Neural cell (in vitro differentiated cells): ENCODE measurements around the gene PREX1. TPM values are rescaled to one million over a fixed set of nuclear protein-coding genes. Genes with fewer than 3 reads are reported as not detected.

Experiments
- H2AFZ ChIP-seq: fragments of 200-600, 300-800 bp; sonication (generic), shearing (Covaris generic); 2 replicates; pipeline ENCODE4 v1.6.0; 2014; ENCODE audit warnings: low read depth, mild to moderate bottlenecking, antibody characterized with exemption, low read length, moderate library complexity
- H3F3A ChIP-seq: fragments of 200-600 bp; shearing (Covaris generic); 2 replicates; pipeline ENCODE4 v1.6.1; 2016; ENCODE audit warnings: mild to moderate bottlenecking, moderate library complexity, mixed read lengths, antibody characterized with exemption, low read length; ENCODE audit not compliant: insufficient read depth, poor library complexity, severe bottlenecking
- H3K27ac ChIP-seq: fragments of 200-600, 300-800 bp; sonication (generic), shearing (Covaris generic); 2 replicates; pipeline ENCODE4 v1.5.1; 2014; ENCODE audit warnings: mild to moderate bottlenecking, low read length, moderate library complexity
- H3K27me3 ChIP-seq: fragments of 300-800, 200-600 bp; sonication (generic), shearing (Covaris generic); 2 replicates; pipeline ENCODE4 v1.6.0; 2014; ENCODE audit warnings: mild to moderate bottlenecking, low read depth, low read length, moderate library complexity; ENCODE audit not compliant: insufficient read depth
- H3K36me3 ChIP-seq: fragments of 300-800, 200-600 bp; sonication (generic), shearing (Covaris generic); 2 replicates; pipeline ENCODE4 v1.5.1; 2014; ENCODE audit warnings: mild to moderate bottlenecking, antibody characterized with exemption, low read length, moderate library complexity; ENCODE audit not compliant: insufficient read depth
- H3K4me2 ChIP-seq: fragments of 300-800, 200-600 bp; sonication (generic), shearing (Covaris generic); 2 replicates; pipeline ENCODE4 v1.6.0; 2014; ENCODE audit warnings: mild to moderate bottlenecking, low read length
- H3K4me3 ChIP-seq: fragments of 300-800, 200-600 bp; sonication (generic), shearing (Covaris generic); 2 replicates; pipeline ENCODE4 v1.5.1; 2014; ENCODE audit warnings: mild to moderate bottlenecking, low read length, moderate library complexity
- H3K79me2 ChIP-seq: fragments of 200-600 bp; shearing (Covaris generic); replicated peaks from 2 replicates; pipeline ENCODE4 v1.6.0; 2014; ENCODE audit warnings: mild to moderate bottlenecking, low read length, moderate library complexity; ENCODE audit not compliant: insufficient read depth
- H3K9ac ChIP-seq: fragments of 300-800, 200-600 bp; sonication (generic), shearing (Covaris generic); 2 replicates; pipeline ENCODE4 v1.6.1; 2016; ENCODE audit warnings: mild to moderate bottlenecking, low read length, mixed read lengths
- H3K9me2 ChIP-seq: fragments of 200-600 bp; shearing (Covaris generic); 2 replicates; pipeline ENCODE4 v1.6.1; 2016; ENCODE audit warnings: mild to moderate bottlenecking, low read length, mixed read lengths; ENCODE audit not compliant: insufficient read depth
- H3K9me3 ChIP-seq: fragments of 200-600, 300-800 bp; sonication (generic), shearing (Covaris generic); 2 replicates; pipeline ENCODE4 v1.6.1; 2016; ENCODE audit warnings: mild to moderate bottlenecking, mixed run types, low read length, moderate library complexity, mixed read lengths
- H4K20me1 ChIP-seq: fragments of 200-600 bp; shearing (Covaris generic); 2 replicates; pipeline ENCODE4 v1.6.1; 2016; ENCODE audit warnings: mild to moderate bottlenecking, mixed run types; ENCODE audit not compliant: insufficient read depth
- MXI1 ChIP-seq: fragments of 450-650 bp; conservative IDR thresholded peaks from 2 replicates; pipeline ENCODE4 v1.6.1; 2014; ENCODE audit warnings: antibody characterized with exemption, mild to moderate bottlenecking; ENCODE audit not compliant: poor library complexity, severe bottlenecking
- RAD21 ChIP-seq: fragments of 450-650 bp; conservative IDR thresholded peaks from 2 replicates; pipeline ENCODE4 v1.6.1; 2014; ENCODE audit warnings: antibody characterized with exemption, mild to moderate bottlenecking, moderate library complexity
- polyA plus RNA-seq: library from polyadenylated mRNA; depleted of rRNA; stranded (reverse); fragments of >200 nt; gene quantifications from 2 replicates; pipeline ENCODE4 v1.2.3, GENCODE V29; 2014
- TF ChIP-seq, protein P1 (sequence below): fragments of 450-650 bp; IDR thresholded peaks from 2 replicates; pipeline ENCODE4 v1.5.1; 2014; ENCODE audit warnings: antibody characterized with exemption, mild to moderate bottlenecking, moderate library complexity; ENCODE audit not compliant: poor library complexity, severe bottlenecking
- TF ChIP-seq, protein P2 (sequence below): IDR thresholded peaks from 2 replicates; pipeline ENCODE4 v1.6.1; 2012; ENCODE audit warnings: borderline replicate concordance

The PREX1 gene
- polyA plus RNA-seq, 1 donor from 2014 or later = 0.06 TPM

DNA sequence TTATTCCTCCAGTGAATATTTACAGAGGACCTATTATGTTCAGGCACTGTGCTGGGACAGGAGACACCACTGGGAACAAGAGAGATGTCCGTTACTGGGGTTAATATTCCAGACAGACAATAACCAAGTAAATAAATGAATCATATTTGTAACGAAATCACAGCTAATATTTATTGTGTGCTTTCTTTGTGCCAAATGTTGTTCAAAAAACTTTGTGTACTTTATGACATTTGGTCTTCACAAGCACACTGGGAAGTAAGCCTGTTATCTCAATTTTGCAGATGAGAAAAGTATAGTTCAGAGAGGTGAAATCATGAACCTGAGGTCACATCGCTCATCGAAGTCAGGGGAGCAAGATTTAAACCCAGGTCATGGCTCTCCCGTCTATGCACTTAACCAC, 36.5 kb upstream of the PREX1 start:
- H2AFZ ChIP-seq = no peak overlapping the region
- no peak overlapping the region for H3K4me2 ChIP-seq
- no peak overlapping the region for H3K27ac ChIP-seq
- no peaks in the 10 kb centered on the region for H3K36me3 ChIP-seq
- no peaks in the 10 kb centered on the region for H4K20me1 ChIP-seq
- H3F3A ChIP-seq = no peaks in the 10 kb centered on the region
- no peaks in the 10 kb centered on the region for H3K9me2 ChIP-seq
- no peaks in the 10 kb centered on the region for H3K9me3 ChIP-seq
- H3K9ac ChIP-seq = no peak overlapping the region
- no peak overlapping the region for H3K4me3 ChIP-seq
- TF ChIP-seq RAD21 = no peak
- no peaks in the 10 kb centered on the region for H3K27me3 ChIP-seq
- H3K79me2 ChIP-seq = no peaks in the 10 kb centered on the region

DNA sequence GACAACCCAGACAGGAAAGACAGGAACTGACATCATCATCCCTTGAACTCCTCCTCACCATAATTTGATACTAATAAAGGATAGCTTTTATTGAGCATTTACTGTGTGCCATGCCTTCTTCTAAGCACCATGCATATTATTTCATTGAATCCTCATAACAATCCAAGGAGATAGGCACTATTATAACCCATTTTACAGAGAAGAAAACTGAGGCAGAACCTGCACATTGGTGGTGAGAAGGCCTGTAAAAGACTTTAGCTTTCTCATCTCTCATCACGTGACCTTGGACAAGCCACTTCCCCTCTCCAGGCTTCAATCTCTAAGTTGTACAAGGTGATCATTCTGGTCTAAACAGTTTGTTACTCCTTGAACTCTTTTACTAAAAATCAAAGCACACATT, 34.5 kb upstream of the PREX1 start:
- Histone ChIP-seq H3K79me2 (no peaks in the 10 kb centered on the region), H3K27me3 (no peaks in the 10 kb centered on the region), H3K4me3 (no peak overlapping the region), H4K20me1 (no peaks in the 10 kb centered on the region), H3K27ac (no peak overlapping the region), H3K4me2 (no peak overlapping the region), H3K9me2 (no peaks in the 10 kb centered on the region), H3K9me3 (no peaks in the 10 kb centered on the region), H3K9ac (no peak overlapping the region), H2AFZ (no peak overlapping the region), H3K36me3 (no peaks in the 10 kb centered on the region), H3F3A (no peaks in the 10 kb centered on the region)
- TF ChIP-seq RAD21 = no peak

DNA sequence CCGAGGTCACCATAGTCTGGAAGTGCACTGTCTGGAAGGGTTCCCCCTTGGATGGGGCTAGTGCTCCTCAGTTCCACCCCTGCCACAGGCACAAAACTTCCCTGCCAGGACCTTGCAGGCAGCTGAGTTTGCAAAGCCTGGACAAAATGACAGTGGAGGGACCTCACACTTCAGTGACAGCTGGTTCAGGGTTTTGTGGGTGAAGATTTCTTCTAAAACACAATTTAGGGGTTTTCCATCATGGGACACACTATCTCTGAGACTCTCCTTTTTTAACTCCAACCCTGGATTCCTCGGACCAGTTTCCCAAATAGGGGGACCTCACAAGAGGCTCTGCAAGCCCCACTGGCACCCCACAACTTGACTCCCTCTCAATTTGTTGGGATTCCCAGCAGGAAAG, 33.6 kb upstream of the PREX1 start:
- no peaks in the 10 kb centered on the region for H3K9me3 ChIP-seq
- no peak overlapping the region for H3K9ac ChIP-seq
- no peak overlapping the region for H3K27ac ChIP-seq
- no peaks in the 10 kb centered on the region for H3F3A ChIP-seq
- H3K27me3 ChIP-seq = no peaks in the 10 kb centered on the region
- H3K4me3 ChIP-seq = no peak overlapping the region
- no peaks in the 10 kb centered on the region for H3K9me2 ChIP-seq
- no peaks in the 10 kb centered on the region for H3K79me2 ChIP-seq
- H4K20me1 ChIP-seq = no peaks in the 10 kb centered on the region
- TF ChIP-seq MXI1 (no peak), RAD21 (no peak)
- TF ChIP-seq, protein P1, sequence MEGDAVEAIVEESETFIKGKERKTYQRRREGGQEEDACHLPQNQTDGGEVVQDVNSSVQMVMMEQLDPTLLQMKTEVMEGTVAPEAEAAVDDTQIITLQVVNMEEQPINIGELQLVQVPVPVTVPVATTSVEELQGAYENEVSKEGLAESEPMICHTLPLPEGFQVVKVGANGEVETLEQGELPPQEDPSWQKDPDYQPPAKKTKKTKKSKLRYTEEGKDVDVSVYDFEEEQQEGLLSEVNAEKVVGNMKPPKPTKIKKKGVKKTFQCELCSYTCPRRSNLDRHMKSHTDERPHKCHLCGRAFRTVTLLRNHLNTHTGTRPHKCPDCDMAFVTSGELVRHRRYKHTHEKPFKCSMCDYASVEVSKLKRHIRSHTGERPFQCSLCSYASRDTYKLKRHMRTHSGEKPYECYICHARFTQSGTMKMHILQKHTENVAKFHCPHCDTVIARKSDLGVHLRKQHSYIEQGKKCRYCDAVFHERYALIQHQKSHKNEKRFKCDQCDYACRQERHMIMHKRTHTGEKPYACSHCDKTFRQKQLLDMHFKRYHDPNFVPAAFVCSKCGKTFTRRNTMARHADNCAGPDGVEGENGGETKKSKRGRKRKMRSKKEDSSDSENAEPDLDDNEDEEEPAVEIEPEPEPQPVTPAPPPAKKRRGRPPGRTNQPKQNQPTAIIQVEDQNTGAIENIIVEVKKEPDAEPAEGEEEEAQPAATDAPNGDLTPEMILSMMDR = no peak
- TF ChIP-seq, protein P2, sequence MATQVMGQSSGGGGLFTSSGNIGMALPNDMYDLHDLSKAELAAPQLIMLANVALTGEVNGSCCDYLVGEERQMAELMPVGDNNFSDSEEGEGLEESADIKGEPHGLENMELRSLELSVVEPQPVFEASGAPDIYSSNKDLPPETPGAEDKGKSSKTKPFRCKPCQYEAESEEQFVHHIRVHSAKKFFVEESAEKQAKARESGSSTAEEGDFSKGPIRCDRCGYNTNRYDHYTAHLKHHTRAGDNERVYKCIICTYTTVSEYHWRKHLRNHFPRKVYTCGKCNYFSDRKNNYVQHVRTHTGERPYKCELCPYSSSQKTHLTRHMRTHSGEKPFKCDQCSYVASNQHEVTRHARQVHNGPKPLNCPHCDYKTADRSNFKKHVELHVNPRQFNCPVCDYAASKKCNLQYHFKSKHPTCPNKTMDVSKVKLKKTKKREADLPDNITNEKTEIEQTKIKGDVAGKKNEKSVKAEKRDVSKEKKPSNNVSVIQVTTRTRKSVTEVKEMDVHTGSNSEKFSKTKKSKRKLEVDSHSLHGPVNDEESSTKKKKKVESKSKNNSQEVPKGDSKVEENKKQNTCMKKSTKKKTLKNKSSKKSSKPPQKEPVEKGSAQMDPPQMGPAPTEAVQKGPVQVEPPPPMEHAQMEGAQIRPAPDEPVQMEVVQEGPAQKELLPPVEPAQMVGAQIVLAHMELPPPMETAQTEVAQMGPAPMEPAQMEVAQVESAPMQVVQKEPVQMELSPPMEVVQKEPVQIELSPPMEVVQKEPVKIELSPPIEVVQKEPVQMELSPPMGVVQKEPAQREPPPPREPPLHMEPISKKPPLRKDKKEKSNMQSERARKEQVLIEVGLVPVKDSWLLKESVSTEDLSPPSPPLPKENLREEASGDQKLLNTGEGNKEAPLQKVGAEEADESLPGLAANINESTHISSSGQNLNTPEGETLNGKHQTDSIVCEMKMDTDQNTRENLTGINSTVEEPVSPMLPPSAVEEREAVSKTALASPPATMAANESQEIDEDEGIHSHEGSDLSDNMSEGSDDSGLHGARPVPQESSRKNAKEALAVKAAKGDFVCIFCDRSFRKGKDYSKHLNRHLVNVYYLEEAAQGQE = no peak
- H3K36me3 ChIP-seq = no peaks in the 10 kb centered on the region
- H2AFZ ChIP-seq = no peak overlapping the region
- H3K4me2 ChIP-seq = no peak overlapping the region
